Measurements from ENCODE around the gene VSTM1. TPM values are rescaled to one million over a fixed set of nuclear protein-coding genes. Genes with fewer than 3 reads are reported as not detected.

VSTM1 gene
- total and polyA plus RNA-seq, 8 donors, result 0.20 to 12.1 (median 0.31) TPM; not detected in 2

DNA sequence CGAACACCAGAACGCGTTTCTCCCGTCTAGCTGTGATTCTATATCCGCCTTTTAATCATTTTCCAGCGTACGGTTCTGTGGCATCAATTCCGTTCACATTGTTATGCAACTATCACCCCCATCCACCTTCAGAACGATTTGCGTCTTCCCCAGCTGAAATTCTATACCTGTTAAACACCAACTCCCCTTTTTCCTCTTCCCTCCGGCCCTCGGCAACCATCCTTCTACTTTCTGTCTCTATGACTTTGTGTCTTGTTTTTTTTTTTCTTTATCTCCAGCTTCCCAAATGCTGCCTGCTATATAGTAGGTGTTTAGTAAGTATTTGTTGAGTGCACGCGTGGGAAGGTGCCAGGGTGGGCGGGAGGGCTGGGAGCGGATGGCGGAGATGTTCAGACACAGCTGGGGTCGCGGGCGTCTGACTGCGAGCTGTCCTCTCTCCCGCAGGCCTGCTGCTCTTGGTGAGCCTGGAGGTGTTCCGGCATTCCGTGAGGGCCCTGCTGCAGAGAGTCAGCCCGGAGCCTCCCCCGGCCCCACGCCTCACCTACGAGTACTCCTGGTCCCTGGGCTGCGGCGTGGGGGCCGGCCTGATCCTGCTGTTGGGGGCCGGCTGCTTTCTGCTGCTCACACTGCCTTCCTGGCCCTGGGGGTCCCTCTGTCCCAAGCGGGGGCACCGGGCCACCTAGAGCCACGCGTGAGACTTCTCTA lies 52.0 kb downstream of the VSTM1 start:
- H3K36me3 ChIP-seq, result no peaks in the 10 kb centered on the region
- H3K4me3 ChIP-seq, result no peak overlapping the region
- peaks cover 5 to 87% of the 10 kb centered on the region in 2 donors for H3K27me3 ChIP-seq
- no peak overlapping the region for H3K27ac ChIP-seq
- DNase-seq, result no peak
- peaks cover 0 to 3% of the 10 kb centered on the region in 2 donors for H3K4me1 ChIP-seq
- no peak for TF ChIP-seq CTCF (IDR thresholded peaks at IDR 0.05)
- no peaks in the 10 kb centered on the region for H3K9me3 ChIP-seq
- intact Hi-C loops (cut with DNase I), result no loop called here
- no peak for ATAC-seq

- Histone ChIP-seq H3K36me3 (no peaks in the 10 kb centered on the region), H3K27ac (no peak overlapping the region), H3K4me3 (no peak overlapping the region), H3K4me1 (peaks cover 0 to 3% of the 10 kb centered on the region in 2 donors), H3K27me3 (peaks cover 5 to 82% of the 10 kb centered on the region in 2 donors), H3K9me3 (no peaks in the 10 kb centered on the region)
- intact Hi-C loops (cut with DNase I), result no loop called here
- TF ChIP-seq CTCF (IDR thresholded peaks at IDR 0.05), result no peak
- DNase-seq (no peak), ATAC-seq (no peak)
These were observed 53.2 kb downstream of the VSTM1 start for GRCh38 chr19:54010474-54010873.

DNA sequence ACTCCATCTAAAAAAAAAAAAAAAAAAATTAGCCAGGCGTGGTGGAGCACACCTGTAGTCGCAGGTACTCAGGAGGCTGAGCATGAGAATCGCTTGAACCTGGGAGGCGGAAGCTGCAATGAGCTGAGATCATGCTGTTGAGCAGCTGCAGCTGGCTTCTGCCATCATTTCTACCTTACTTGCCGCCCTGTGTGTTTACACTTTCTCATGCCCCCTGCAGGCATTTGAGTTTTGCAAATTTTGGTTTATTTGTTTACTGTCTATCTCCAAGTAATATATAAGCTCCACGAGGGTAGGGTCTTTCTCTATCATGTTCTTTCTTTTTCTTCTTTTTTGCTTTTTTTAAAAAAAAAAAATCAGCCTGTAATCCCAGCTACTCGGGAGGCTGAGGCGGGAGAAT lies 54.3 kb downstream of the VSTM1 start:
- Histone ChIP-seq H3K9me3 (no peaks in the 10 kb centered on the region), H3K27ac (no peak overlapping the region), H3K36me3 (no peaks in the 10 kb centered on the region), H3K27me3 (peaks cover 5 to 83% of the 10 kb centered on the region in 2 donors), H3K4me3 (no peak overlapping the region), H3K4me1 (peaks cover 0 to 3% of the 10 kb centered on the region in 2 donors)
- DNase-seq (no peak), ATAC-seq (no peak)
- intact Hi-C loops (cut with DNase I), result no loop called here
- no peak for TF ChIP-seq CTCF (IDR thresholded peaks at IDR 0.05)

DNA sequence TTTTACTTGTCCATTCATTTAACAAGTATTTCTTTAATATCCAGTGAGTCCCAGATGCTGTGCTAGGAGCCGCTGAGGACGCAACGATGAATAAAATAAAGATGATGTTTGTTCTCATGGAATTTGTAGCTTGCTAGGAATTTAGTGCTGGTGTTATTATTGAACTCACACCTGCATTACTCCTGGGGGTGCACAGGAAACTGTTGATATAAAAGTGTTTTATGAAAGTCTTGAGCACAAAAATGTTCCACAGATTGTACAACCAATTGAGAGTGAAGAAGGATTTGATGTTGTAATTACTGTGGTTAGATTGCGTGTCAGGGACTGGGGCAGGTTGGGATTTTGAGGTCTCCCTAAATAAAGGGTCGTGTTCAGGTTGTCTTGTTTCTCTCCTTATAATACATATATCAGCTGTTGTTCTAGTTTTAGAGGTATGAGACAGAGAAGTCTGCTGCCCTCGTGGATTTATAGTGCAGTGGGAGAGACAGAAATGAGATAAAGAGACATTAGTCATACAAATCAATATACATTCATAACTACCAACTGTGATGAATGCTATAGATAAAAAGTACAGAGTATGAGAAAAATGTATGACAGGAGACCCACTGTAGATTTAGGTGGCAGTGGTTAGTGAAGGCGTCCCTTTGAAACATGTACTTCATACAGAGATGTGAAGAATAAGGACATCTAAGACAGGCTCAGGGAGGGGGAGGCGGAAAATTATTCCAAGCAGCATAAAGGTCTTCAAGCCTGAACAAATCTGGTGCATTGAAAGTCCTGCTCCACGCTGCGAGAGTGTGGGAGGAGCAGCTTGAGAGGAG lies 61.0 kb downstream of the VSTM1 start:
- no peaks in the 10 kb centered on the region for H3K4me1 ChIP-seq
- no peak for DNase-seq
- no peak for TF ChIP-seq CTCF (IDR thresholded peaks at IDR 0.05)
- no peaks in the 10 kb centered on the region for H3K36me3 ChIP-seq
- no peak for ATAC-seq
- H3K27ac ChIP-seq, result no peak overlapping the region
- H3K27me3 ChIP-seq, result peaks cover 0 to 83% of the 10 kb centered on the region in 2 donors
- intact Hi-C loops (cut with DNase I), result no loop called here
- H3K9me3 ChIP-seq, result no peaks in the 10 kb centered on the region
- no peak overlapping the region for H3K4me3 ChIP-seq

- Histone ChIP-seq H3K4me1 (no peaks in the 10 kb centered on the region), H3K27ac (no peak overlapping the region), H3K4me3 (no peak overlapping the region), H3K36me3 (no peaks in the 10 kb centered on the region), H3K27me3 (peaks cover 0 to 89% of the 10 kb centered on the region in 2 donors), H3K9me3 (no peaks in the 10 kb centered on the region)
- no peak for TF ChIP-seq CTCF (IDR thresholded peaks at IDR 0.05)
- intact Hi-C loops (cut with DNase I), result no loop called here
- ATAC-seq (no peak), DNase-seq (no peak)
These were observed 62.2 kb downstream of the VSTM1 start for GRCh38 chr19:54001496-54001895.

Measured in left lung (tissue), 10 donors.